GM12873 (cell line): Measurements from ENCODE around the gene PEX7.

Experiments
- TF ChIP-seq, protein P1 (sequence below): IDR thresholded peaks from 2 replicates; pipeline ENCODE4 v1.5.1; 2012; ENCODE audit warnings: low read depth, mild to moderate bottlenecking, moderate library complexity, low read length, control low read depth; ENCODE audit not compliant: insufficient read depth; ENCODE audit errors: missing control alignments

Gene PEX7

DNA sequence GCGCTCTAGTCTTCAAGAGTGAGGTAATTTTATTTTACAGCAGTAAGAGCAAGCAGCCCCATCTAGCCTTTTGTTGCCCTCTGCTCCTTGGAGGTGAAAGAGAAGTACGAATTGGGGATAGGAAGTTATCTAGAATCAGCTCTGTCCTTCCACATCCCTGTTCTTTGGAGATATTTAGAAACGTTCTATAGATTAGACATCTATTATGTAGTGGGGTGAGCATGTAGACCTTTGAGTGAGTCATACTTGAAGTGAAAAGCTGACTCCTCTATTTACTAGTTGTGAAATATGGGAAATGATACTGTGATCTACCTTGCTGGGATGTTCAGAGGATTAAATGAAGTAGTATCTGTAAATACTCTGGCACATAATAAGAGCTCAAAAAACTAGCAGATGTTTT, 63.7 kb downstream of the PEX7 start:
- TF ChIP-seq, protein P1, sequence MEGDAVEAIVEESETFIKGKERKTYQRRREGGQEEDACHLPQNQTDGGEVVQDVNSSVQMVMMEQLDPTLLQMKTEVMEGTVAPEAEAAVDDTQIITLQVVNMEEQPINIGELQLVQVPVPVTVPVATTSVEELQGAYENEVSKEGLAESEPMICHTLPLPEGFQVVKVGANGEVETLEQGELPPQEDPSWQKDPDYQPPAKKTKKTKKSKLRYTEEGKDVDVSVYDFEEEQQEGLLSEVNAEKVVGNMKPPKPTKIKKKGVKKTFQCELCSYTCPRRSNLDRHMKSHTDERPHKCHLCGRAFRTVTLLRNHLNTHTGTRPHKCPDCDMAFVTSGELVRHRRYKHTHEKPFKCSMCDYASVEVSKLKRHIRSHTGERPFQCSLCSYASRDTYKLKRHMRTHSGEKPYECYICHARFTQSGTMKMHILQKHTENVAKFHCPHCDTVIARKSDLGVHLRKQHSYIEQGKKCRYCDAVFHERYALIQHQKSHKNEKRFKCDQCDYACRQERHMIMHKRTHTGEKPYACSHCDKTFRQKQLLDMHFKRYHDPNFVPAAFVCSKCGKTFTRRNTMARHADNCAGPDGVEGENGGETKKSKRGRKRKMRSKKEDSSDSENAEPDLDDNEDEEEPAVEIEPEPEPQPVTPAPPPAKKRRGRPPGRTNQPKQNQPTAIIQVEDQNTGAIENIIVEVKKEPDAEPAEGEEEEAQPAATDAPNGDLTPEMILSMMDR, result no peak

DNA sequence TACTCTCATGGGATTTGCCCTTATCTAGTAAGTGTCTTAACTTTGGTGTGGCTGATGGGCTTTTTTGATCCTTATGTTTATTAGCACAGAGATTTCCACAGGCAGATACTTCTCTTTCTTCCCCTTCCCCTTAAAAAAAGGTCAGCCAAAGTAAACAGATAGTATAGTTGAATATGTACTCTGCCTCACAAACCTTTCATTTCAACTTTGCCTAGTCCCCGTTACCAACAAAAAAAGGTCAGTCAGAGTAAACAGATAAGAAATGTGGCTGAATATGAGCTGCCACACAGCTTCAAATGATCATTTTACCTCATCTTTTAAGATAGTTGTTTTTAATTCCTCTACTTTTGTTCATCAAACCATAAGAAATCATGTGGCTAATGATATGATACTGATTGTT, 65.6 kb downstream of the PEX7 start:
- TF ChIP-seq, protein P1, result no peak

DNA sequence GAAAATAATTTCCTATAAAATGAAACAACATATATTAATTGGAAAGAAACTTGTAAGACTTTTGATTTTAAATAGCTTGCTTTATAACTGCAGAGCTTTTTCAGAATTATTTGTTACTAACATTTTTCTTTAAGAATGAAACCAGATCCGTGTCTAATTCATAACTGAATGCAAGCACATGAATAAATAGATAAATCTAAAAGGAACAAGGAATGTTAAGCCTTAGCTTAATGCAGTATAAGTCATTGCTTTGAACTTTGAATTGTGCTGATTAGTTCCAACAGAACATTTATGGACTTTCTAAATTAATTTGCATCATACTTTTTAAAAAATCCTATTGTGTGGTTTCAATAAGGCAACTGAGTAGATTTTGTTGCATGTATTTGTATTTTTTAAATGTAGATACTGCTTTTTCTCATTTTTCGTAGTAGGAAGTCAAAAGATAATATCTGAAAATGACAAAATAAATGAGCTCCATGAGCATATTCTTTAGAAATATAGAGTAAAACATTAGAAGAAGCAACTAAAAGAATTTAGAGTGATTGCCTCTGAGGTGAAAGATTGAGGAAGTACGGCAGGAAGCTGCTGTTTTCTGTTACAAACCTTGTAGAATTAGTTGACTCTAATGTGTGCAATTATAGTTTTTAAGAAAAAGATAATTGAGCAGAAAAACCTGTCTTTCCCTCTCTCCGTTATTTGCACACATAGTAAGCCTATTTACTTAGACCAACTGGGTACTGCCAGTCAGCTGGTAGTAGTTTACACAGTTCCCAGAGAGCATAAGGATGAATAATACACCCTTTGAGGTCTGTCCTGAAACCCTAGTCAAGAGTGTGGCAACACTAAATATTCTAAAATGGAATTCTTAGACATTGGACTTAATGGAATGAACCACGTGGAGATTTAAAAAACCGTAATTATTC, 67.1 kb downstream of the PEX7 start:
- TF ChIP-seq, protein P1, result no peak

DNA sequence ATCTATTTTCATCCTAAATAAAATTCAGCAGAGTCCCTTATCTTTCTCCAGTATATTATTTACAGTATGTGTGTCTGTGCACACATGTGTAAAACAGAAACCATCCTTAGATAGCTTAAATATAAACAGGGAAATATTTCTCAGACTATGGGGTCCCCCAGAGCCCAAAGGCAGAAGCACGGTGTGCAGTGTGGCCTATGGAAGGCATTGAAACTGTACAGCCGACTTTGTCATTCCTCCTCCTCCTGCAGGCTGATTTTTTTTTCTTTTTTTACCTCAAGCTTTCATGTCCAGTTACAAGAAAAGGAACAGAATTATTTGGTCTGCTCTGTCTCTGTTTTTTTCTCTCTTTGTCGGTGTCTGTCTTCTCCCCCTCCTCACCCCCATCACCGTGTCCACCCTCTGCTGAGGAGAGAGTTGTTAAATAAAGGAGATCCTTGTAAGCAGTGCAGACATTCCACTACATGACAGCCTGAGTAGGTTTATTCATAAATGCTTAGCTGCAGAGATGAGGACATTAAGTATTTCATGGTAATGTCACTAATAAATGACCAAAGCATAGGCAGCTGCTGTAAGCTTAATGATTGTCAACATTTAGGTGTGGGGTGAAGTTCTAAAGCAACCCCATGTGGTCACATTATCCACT, 67.9 kb downstream of the PEX7 start:
- TF ChIP-seq, protein P1, result no peak

DNA sequence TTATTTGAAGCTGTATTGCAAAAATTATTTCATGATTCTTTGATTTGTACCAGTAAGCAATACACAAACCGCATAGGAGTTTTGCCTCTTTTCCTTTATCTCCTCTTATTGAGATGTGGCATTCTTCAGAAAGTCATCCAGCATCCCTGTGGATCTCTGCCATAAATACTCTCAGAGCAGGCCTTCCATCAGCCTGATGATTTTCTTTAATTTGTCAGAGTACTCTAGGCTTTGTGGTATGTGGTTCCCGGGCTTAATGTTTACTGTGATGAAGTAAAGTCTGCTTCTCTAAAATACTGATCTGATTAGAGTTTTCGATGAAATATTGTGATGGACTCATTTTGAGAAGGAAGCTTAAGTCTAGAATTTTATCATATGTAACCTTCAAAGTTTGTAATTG, 68.6 kb downstream of the PEX7 start:
- TF ChIP-seq, protein P1, result no peak

DNA sequence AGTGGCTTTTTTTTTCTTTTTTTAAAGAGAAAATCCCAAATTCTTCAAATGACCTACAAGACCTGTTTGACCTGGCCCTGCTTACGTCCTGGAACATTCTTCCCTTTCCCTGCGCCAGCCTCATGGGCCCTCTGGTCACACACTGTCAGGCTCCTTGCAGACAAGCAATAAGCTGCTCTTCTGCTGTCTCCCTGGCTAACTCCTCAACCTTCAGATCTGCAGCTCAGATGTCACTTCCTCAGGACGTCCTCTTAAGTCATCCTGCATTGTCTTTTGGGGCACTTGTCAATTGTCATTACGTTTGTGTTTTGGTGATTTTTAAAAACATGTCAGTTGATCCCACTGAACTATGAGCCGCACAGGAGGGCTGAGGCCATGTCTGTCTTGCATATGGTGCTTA, 70.8 kb downstream of the PEX7 start:
- TF ChIP-seq, protein P1, result no peak

DNA sequence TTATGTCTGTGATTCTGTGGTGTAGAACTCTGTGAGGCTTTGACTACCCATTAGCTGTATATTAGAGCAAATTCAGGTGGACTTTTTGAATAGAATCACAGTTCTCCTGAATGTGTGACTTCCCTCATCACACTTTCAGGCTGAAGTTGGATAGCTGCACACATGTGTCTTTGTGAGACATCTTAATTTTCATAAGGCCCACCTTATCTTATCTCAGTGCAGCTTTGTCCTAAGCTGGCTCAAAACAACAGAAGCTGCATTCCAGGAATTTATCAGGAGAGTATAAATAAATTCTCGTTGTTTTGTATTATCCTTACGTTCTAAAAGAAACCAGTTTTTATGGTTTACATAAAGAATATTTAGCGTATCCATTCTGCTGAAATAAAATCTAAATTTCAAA, 73.5 kb downstream of the PEX7 start:
- TF ChIP-seq, protein P1, result no peak
